T-helper 1 cell treated with Interleukin-12 subunit alpha and Interleukin-12 subunit beta and Interleukin-4 antibody, amounts not matched to agents 30 μg/mL and 1 μg/mL, for 36 hours (primary cell): ENCODE data around the gene PLXDC2.

ENCODE experiments used
- H3K27ac Mint-ChIP-seq: one replicate; pipeline ENCODE4 v1.8.0; 2021; ENCODE audit warnings: mild to moderate bottlenecking, mixed read lengths
- H3K27me3 Mint-ChIP-seq: one replicate; pipeline ENCODE4 v1.8.0; 2021; ENCODE audit warnings: low read depth, mixed read lengths
- H3K36me3 Mint-ChIP-seq: one replicate; pipeline ENCODE4 v1.8.0; 2021; ENCODE audit warnings: low read depth, mixed read lengths
- H3K4me1 Mint-ChIP-seq: one replicate; pipeline ENCODE4 v1.8.0; 2021; ENCODE audit warnings: low read depth, mixed read lengths
- H3K4me3 Mint-ChIP-seq: one replicate; pipeline ENCODE4 v1.8.0; 2021; ENCODE audit warnings: mild to moderate bottlenecking, moderate library complexity, mixed read lengths
- H3K9me3 Mint-ChIP-seq: one replicate; pipeline ENCODE4 v1.8.0; 2021; ENCODE audit warnings: mixed read lengths

The PLXDC2 gene

GRCh38 chr10:20105931-20106330 is 289.7 kb downstream of the PLXDC2 start:
- Mint-ChIP-seq H3K4me3 (no peak overlapping the region), H3K36me3 (no peaks in the 10 kb centered on the region), H3K27me3 (no peaks in the 10 kb centered on the region), H3K9me3 (peaks cover 3% of the 10 kb centered on the region), H3K4me1 (no peaks in the 10 kb centered on the region), H3K27ac (no peak overlapping the region)

GRCh38 chr10:20108021-20108420 is 291.8 kb downstream of the PLXDC2 start:
- Mint-ChIP-seq H3K27me3 (no peaks in the 10 kb centered on the region), H3K4me3 (no peak overlapping the region), H3K36me3 (no peaks in the 10 kb centered on the region), H3K4me1 (no peaks in the 10 kb centered on the region), H3K9me3 (peaks cover 3% of the 10 kb centered on the region), H3K27ac (no peak overlapping the region)

GRCh38 chr10:20109613-20110012 is 293.4 kb downstream of the PLXDC2 start:
- Mint-ChIP-seq H3K27ac (no peak overlapping the region), H3K4me3 (no peak overlapping the region), H3K36me3 (no peaks in the 10 kb centered on the region)

GRCh38 chr10:20110125-20111100 is 294.2 kb downstream of the PLXDC2 start:
- Mint-ChIP-seq H3K36me3 (no peaks in the 10 kb centered on the region), H3K27me3 (no peaks in the 10 kb centered on the region), H3K27ac (no peak overlapping the region), H3K4me1 (no peaks in the 10 kb centered on the region), H3K4me3 (no peak overlapping the region), H3K9me3 (no peaks in the 10 kb centered on the region)

More at GRCh38 chr10:20109613-20110012, 293.4 kb downstream of the PLXDC2 start:
- Mint-ChIP-seq H3K9me3 (no peaks in the 10 kb centered on the region), H3K27me3 (no peaks in the 10 kb centered on the region), H3K4me1 (no peaks in the 10 kb centered on the region)

- Mint-ChIP-seq H3K4me1 (no peaks in the 10 kb centered on the region), H3K9me3 (peaks cover 3% of the 10 kb centered on the region), H3K36me3 (no peaks in the 10 kb centered on the region), H3K27me3 (no peaks in the 10 kb centered on the region), H3K27ac (no peak overlapping the region), H3K4me3 (no peak overlapping the region)
These were observed 297.9 kb downstream of the PLXDC2 start for GRCh38 chr10:20114179-20114578.

- Mint-ChIP-seq H3K36me3 (no peaks in the 10 kb centered on the region), H3K27ac (no peak overlapping the region), H3K9me3 (peaks cover 9% of the 10 kb centered on the region), H3K4me3 (no peak overlapping the region), H3K4me1 (no peaks in the 10 kb centered on the region), H3K27me3 (no peaks in the 10 kb centered on the region)
These were observed 299.7 kb downstream of the PLXDC2 start for GRCh38 chr10:20115894-20116293.

- Mint-ChIP-seq H3K9me3 (peaks cover 19% of the 10 kb centered on the region), H3K4me1 (no peaks in the 10 kb centered on the region), H3K4me3 (no peak overlapping the region), H3K27me3 (no peaks in the 10 kb centered on the region), H3K36me3 (no peaks in the 10 kb centered on the region), H3K27ac (no peak overlapping the region)
These were observed 301.2 kb downstream of the PLXDC2 start for GRCh38 chr10:20117471-20117870.

GRCh38 chr10:20118119-20118518 is 301.9 kb downstream of the PLXDC2 start:
- Mint-ChIP-seq H3K4me3 (no peak overlapping the region), H3K27me3 (no peaks in the 10 kb centered on the region), H3K36me3 (no peaks in the 10 kb centered on the region), H3K27ac (no peak overlapping the region), H3K4me1 (no peaks in the 10 kb centered on the region), H3K9me3 (peaks cover 22% of the 10 kb centered on the region)

GRCh38 chr10:20128811-20129210 is 312.6 kb downstream of the PLXDC2 start:
- H3K4me1 Mint-ChIP-seq: no peaks in the 10 kb centered on the region
- peaks cover 27% of the 10 kb centered on the region for H3K9me3 Mint-ChIP-seq
- no peak overlapping the region for H3K4me3 Mint-ChIP-seq
- no peak overlapping the region for H3K27ac Mint-ChIP-seq
- H3K36me3 Mint-ChIP-seq: no peaks in the 10 kb centered on the region
- H3K27me3 Mint-ChIP-seq: no peaks in the 10 kb centered on the region

GRCh38 chr10:20132816-20133215 is 316.6 kb downstream of the PLXDC2 start:
- Mint-ChIP-seq H3K36me3 (no peaks in the 10 kb centered on the region), H3K27ac (no peak overlapping the region), H3K27me3 (no peaks in the 10 kb centered on the region), H3K4me1 (no peaks in the 10 kb centered on the region), H3K9me3 (peaks cover 23% of the 10 kb centered on the region), H3K4me3 (no peak overlapping the region)

GRCh38 chr10:20133669-20134189 is 317.5 kb downstream of the PLXDC2 start:
- Mint-ChIP-seq H3K9me3 (peaks cover 23% of the 10 kb centered on the region), H3K27me3 (no peaks in the 10 kb centered on the region), H3K36me3 (no peaks in the 10 kb centered on the region), H3K27ac (no peak overlapping the region), H3K4me1 (no peaks in the 10 kb centered on the region), H3K4me3 (no peak overlapping the region)

- Mint-ChIP-seq H3K4me1 (no peaks in the 10 kb centered on the region), H3K4me3 (no peak overlapping the region), H3K27ac (no peak overlapping the region), H3K36me3 (no peaks in the 10 kb centered on the region), H3K9me3 (peaks cover 8% of the 10 kb centered on the region), H3K27me3 (no peaks in the 10 kb centered on the region)
These were observed 326.1 kb downstream of the PLXDC2 start for GRCh38 chr10:20142311-20142710.

- no peaks in the 10 kb centered on the region for H3K4me1 Mint-ChIP-seq
- H3K27me3 Mint-ChIP-seq: no peaks in the 10 kb centered on the region
- H3K9me3 Mint-ChIP-seq: peaks cover 8% of the 10 kb centered on the region
- no peak overlapping the region for H3K4me3 Mint-ChIP-seq
- no peak overlapping the region for H3K27ac Mint-ChIP-seq
- H3K36me3 Mint-ChIP-seq: no peaks in the 10 kb centered on the region
These were observed 328.0 kb downstream of the PLXDC2 start for GRCh38 chr10:20144268-20144667.

GRCh38 chr10:20146004-20146403 is 329.8 kb downstream of the PLXDC2 start:
- H3K36me3 Mint-ChIP-seq: no peaks in the 10 kb centered on the region
- no peaks in the 10 kb centered on the region for H3K4me1 Mint-ChIP-seq
- H3K27me3 Mint-ChIP-seq: no peaks in the 10 kb centered on the region
- H3K27ac Mint-ChIP-seq: no peak overlapping the region
- no peaks in the 10 kb centered on the region for H3K9me3 Mint-ChIP-seq
- H3K4me3 Mint-ChIP-seq: no peak overlapping the region

GRCh38 chr10:20147684-20148083 is 331.5 kb downstream of the PLXDC2 start:
- Mint-ChIP-seq H3K4me1 (no peaks in the 10 kb centered on the region), H3K27me3 (no peaks in the 10 kb centered on the region), H3K4me3 (no peak overlapping the region), H3K36me3 (no peaks in the 10 kb centered on the region), H3K9me3 (no peaks in the 10 kb centered on the region), H3K27ac (no peak overlapping the region)
